GM12801 (cell line): ENCODE data around the gene SMYD3.

Experiments
- TF ChIP-seq, protein P1 (sequence below): IDR thresholded peaks from one replicate; pipeline ENCODE4 v1.5.1; 2011; ENCODE audit warnings: control low read depth; ENCODE audit not compliant: insufficient read length; ENCODE audit errors: extremely low read depth

SMYD3 gene

DNA sequence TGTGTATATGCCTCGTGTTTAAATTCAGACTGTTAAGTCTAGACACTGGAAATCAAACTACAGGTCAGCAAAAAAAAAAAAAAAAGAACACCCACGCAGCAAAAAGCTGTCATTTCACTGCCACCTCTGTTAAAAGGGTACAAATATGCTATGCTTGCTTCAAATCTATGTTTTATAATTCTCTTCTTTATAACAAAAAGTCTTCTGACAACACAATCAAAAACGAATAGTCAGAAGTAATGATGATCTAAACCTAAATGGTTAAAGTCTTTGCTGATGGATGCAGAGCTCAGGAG lies 438.9 kb downstream of the SMYD3 start:
- TF ChIP-seq, protein P1, sequence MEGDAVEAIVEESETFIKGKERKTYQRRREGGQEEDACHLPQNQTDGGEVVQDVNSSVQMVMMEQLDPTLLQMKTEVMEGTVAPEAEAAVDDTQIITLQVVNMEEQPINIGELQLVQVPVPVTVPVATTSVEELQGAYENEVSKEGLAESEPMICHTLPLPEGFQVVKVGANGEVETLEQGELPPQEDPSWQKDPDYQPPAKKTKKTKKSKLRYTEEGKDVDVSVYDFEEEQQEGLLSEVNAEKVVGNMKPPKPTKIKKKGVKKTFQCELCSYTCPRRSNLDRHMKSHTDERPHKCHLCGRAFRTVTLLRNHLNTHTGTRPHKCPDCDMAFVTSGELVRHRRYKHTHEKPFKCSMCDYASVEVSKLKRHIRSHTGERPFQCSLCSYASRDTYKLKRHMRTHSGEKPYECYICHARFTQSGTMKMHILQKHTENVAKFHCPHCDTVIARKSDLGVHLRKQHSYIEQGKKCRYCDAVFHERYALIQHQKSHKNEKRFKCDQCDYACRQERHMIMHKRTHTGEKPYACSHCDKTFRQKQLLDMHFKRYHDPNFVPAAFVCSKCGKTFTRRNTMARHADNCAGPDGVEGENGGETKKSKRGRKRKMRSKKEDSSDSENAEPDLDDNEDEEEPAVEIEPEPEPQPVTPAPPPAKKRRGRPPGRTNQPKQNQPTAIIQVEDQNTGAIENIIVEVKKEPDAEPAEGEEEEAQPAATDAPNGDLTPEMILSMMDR = no peak

DNA sequence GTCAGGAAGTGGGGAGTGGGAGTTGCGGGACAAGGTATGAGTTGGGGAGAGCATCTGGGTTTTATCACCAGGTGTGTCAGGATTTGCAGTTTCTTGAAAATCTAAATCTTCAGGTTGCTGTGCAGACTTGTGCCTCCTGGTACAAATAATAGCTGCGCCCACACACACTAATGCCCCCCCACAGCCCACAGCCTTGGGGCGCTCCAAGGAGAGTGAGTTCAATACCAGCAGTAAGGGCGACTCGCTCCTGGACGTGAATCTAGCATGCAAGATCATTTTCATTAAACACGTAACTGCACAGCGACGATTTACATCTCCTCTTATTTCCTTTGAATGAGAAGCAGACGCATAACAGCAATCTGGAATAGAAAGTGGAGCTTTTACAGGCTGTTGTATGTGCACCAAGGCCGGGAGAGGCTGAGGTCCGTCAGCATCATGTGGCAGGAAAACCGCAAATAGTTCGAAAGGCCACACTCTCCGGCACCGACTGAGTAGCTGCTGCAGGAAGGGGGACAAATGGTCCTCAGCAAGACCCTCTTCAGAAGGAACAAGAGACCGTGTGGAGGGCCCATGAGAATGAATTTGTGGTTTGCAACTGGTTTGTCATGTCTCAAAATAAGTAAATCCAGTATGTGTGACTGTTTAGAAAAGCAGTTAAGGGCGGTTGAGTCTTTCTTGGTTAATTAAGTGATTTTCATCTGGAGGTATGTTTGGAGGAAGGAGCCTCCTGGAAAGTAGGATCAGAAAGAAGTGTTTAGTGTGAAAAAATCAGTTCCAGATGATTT lies 439.5 kb downstream of the SMYD3 start:
- TF ChIP-seq, protein P1 = no peak

DNA sequence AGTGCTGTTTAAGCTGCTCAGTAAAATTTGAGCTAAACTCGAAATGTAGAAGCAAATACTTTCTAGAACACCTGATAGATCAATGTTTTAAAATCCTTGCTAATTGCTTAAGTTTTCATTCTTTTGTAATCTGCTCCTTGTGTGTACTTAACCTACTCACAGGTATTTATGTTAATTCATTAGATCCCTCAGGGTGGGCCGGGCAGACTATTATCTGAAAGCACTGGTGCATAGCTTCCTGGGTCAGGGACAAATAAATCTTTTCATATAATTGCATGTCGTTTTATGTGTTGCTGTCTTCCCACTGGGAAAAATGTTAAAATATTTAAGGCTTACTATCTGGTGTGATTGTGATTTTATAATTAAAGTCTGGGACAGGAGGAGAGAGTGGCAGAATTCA lies 440.5 kb downstream of the SMYD3 start:
- TF ChIP-seq, protein P1 = no peak

DNA sequence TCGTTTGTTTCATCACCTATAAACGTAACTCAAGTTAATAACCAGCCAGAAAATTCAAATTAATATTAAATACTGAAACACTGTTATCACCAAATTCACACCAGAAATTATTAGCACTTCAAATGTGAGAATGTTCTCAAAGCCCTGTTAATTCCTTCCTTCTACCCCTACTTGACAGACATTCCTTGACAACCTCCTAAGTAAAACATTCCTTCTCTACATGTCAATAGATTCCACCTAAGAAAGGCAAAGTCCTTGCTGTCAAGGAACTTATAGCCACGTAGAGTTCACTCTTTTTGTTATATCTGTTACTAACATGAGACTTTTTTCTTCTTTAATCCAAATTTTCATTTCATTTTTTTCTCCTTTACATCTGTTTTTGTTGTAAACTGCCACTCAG lies 441.5 kb downstream of the SMYD3 start:
- TF ChIP-seq, protein P1 = no peak

DNA sequence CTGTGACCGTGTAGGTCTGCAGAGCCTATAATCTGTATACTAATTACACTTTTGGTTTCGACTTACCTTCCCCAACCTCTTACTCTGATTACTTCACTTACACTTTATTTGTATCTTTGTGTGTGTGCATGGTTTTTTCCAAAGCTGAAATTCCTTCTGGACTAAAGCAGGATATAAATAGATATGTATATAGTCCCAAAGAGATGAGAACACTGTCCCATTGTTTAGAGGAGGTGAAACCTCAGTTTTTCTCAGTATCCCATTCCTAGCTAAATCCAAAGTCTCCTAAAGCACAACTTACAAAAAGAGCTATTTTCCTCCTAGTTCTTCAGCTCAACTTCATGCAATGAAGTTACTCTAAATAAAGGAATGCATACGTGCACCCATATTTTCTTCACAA lies 442.2 kb downstream of the SMYD3 start:
- TF ChIP-seq, protein P1 = no peak

DNA sequence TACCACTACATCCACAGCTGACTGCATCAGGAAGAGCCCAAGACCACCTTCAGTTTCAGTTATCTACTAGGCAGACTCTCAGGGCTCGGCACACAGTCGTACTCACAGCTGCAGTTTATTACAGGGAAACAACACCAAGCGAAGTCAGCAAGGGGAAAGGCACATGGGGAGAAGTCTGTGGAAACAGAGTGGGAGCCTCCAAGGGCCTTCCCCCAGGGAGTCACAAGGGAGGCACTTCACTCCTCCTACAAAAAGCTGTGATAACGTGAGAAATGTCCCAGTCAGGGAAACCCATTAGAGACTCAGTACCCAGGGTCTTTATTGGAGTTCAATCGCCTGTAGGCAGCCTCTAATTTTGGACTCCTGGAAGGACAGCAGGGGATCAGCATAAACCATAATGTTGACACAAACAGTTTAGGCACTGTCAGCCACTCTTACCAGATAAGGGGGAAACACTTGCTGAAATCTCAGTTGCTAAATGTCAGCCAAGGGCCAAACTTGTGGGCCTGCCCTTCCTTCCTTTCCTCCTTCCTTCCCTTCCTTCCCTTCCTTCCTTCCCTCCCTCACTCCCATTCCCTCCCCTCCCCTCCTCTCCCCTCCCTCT lies 444.0 kb downstream of the SMYD3 start:
- TF ChIP-seq, protein P1 = no peak

DNA sequence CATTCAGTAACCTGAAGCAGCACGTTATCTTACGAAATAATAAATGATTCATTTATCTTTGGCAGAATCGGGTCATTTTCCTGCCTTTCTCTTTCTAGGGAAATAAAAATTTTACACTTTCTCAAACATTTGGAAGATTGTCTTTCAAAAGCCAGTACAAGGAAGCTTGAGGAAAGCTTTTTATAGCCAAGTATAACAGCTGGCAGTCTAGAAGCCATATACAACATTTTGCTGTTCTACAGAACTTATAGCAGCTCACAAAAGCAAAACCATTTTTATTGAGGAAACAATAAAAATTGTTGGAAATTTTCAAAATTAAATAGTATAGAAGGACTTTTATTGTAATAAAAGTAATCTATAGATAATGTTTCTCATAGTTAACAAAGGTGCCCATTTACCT lies 448.6 kb downstream of the SMYD3 start:
- TF ChIP-seq, protein P1 = no peak
